SJCRH30 (cell line): ENCODE measurements around the gene ADPRS. TPM values are rescaled to one million over a fixed set of nuclear protein-coding genes. Genes with fewer than 3 reads are reported as not detected.

Experiments used
- DNase-seq, 2 experiments: peaks; one replicate each; pipeline ENCODE4 v3.0.0-alpha.2; 2015 to 2020
- H3K27ac ChIP-seq: fragments of 250-450 bp; sonication (Bioruptor Pico); 2 replicates; pipeline ENCODE4 v1.5.1; 2020; ENCODE audit warnings: mild to moderate bottlenecking, moderate library complexity
- H3K27me3 ChIP-seq: fragments of 250-450 bp; sonication (Bioruptor Pico); 2 replicates; pipeline ENCODE4 v1.5.1; 2020; ENCODE audit warnings: mild to moderate bottlenecking, moderate library complexity
- H3K36me3 ChIP-seq: fragments of 250-450 bp; sonication (Bioruptor Pico); 2 replicates; pipeline ENCODE4 v1.5.1; 2020; ENCODE audit warnings: mild to moderate bottlenecking, moderate library complexity
- H3K4me1 ChIP-seq: fragments of 250-450 bp; sonication (Bioruptor Pico); 2 replicates; pipeline ENCODE4 v1.5.1; 2020; ENCODE audit warnings: mild to moderate bottlenecking, moderate library complexity
- H3K4me3 ChIP-seq: fragments of 250-450 bp; sonication (Bioruptor Pico); 2 replicates; pipeline ENCODE4 v1.5.1; 2020; ENCODE audit warnings: mild to moderate bottlenecking, moderate library complexity
- H3K9me3 ChIP-seq: fragments of 250-450 bp; sonication (Bioruptor Pico); replicated peaks from 2 replicates; pipeline ENCODE4 v1.5.1; 2020; ENCODE audit warnings: mild to moderate bottlenecking, moderate library complexity
- total RNA-seq: library from RNA; depleted of rRNA; stranded (reverse); fragments of >200 nt; shearing (Covaris generic); gene quantifications from 2 replicates; pipeline ENCODE4 v1.2.3, GENCODE V29; 2014

The ADPRS gene
- total RNA-seq, 1 experiment from 2014 or later = 26.7 TPM

DNA sequence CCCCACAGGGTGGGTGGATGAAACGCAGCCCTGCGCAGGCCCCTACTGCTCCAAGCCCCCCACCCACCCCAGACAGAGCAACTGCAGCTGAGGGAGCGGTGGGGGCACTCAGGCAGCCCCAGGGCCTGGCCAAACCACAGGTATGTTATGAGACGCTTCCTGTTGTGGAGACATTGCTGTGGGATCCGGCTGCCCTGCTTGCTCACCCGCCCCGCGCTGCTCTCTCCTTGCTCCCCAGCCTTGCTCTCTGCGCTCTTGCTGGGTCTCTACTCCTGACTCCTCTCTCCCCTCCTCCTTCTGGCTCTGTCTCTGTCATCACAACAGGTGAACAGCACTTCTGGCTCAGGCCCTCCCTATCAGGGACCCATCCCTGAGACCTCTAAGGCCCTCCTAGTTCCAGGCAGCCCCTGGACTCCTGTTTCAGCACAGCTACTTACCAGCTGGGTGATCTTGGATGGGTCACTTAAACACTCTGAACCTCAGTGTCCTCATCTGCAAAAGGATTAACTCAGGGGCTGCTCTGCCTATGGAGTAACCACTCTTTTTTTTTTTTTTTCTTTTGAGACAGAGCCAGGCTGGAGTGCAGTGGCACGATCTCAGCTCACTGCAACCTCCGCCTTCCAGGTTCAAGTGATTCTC, 20.5 kb downstream of the ADPRS start:
- peaks cover 34% of the 10 kb centered on the region for H3K4me1 ChIP-seq
- H3K36me3 ChIP-seq = no peaks in the 10 kb centered on the region
- no peaks in the 10 kb centered on the region for H3K27me3 ChIP-seq
- peak overlapping the region; percentile 84 for H3K27ac ChIP-seq
- H3K4me3 ChIP-seq = peak overlapping the region; percentile 18
- peak; percentile 90 to 91 for DNase-seq
- no peaks in the 10 kb centered on the region for H3K9me3 ChIP-seq

DNA sequence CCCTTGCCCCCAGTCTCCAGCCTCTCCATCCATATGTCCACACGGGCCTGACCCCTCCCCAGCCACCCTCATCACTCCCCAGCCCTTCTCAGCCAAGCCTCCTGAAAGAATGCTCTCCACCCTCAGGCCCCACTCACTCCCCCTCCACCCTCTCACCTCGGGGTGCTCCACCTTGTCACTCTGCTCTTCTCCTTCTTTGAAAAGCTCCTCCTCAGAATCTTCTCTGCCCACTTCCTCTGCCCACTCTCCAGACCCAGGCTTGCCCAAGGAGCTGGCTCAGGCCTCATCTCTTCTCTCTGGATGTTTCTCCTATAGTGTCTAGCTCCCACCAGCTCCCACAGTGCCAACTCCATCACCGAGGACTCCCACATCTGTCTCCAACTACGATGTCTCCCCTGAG, 22.5 kb downstream of the ADPRS start:
- Histone ChIP-seq H3K9me3 (no peaks in the 10 kb centered on the region), H3K27me3 (no peaks in the 10 kb centered on the region), H3K27ac (no peak overlapping the region), H3K36me3 (no peaks in the 10 kb centered on the region), H3K4me3 (no peak overlapping the region), H3K4me1 (peaks cover 51% of the 10 kb centered on the region)
- DNase-seq = no peak

GRCh38 chr1:36112823-36113222, 24.1 kb downstream of the ADPRS start:
- Histone ChIP-seq H3K4me1 (peaks cover 52% of the 10 kb centered on the region), H3K27ac (no peak overlapping the region), H3K27me3 (no peaks in the 10 kb centered on the region), H3K4me3 (no peak overlapping the region), H3K9me3 (no peaks in the 10 kb centered on the region), H3K36me3 (no peaks in the 10 kb centered on the region)
- no peak for DNase-seq

- Histone ChIP-seq H3K27me3 (no peaks in the 10 kb centered on the region), H3K4me1 (peaks cover 55% of the 10 kb centered on the region), H3K9me3 (no peaks in the 10 kb centered on the region), H3K36me3 (no peaks in the 10 kb centered on the region), H3K4me3 (no peak overlapping the region), H3K27ac (peak overlapping the region; percentile 56; the same call in 1 of the 2 replicates)
- DNase-seq = no peak
Measured at GRCh38 chr1:36114371-36114770, 25.7 kb downstream of the ADPRS start.

GRCh38 chr1:36115200-36115669, 26.5 kb downstream of the ADPRS start:
- H3K9me3 ChIP-seq = no peaks in the 10 kb centered on the region
- no peaks in the 10 kb centered on the region for H3K36me3 ChIP-seq
- DNase-seq = peak; percentile 78 to 83
- H3K27ac ChIP-seq = peak overlapping the region; percentile 56
- peaks cover 57% of the 10 kb centered on the region for H3K4me1 ChIP-seq
- no peaks in the 10 kb centered on the region for H3K27me3 ChIP-seq
- peak overlapping the region; percentile 44 for H3K4me3 ChIP-seq

DNA sequence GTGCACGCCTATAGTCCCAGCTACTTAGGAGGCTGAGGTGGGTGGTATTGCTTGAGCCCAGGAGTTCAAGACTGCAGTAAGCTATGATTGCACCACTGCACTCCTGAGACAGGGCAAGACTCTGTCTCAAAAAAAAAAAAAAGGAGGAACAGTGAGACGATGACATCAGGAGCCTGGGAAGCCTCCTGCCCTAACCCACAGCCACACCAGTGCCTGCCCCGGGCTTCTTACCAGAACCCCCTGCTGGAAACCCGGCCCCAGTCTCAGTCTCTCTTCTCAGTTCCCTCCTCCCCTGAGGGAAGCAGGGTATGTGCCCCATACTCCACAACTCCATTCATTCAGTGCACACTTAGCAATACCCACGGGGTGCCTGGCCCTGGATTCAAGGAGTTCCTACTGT, 27.2 kb downstream of the ADPRS start:
- H3K4me1 ChIP-seq = peaks cover 55% of the 10 kb centered on the region
- H3K4me3 ChIP-seq = no peak overlapping the region
- H3K36me3 ChIP-seq = no peaks in the 10 kb centered on the region
- H3K27ac ChIP-seq = peak overlapping the region; percentile 56
- no peaks in the 10 kb centered on the region for H3K27me3 ChIP-seq
- peak in 1 of 2 experiments; percentile 40 for DNase-seq
- no peaks in the 10 kb centered on the region for H3K9me3 ChIP-seq

DNA sequence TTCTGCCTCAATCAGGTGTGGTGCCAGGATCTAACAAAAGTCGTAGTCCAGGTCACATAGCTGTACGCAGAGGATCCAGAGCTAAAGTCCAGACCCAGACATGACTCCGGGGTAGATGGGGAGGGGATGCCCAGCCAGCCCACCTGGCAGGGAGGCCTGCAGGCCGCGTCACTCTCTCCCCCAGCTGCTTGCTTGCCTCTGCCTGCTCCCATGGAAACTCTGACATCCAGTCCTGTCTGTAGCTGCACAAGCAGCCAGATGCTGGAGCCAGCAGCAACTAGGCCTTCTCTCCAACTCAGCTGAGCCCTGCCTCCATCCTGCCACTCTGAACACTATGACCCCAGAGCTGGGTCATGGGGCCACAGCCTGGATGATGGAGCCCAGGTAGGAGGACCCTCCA, 28.2 kb downstream of the ADPRS start:
- Histone ChIP-seq H3K27ac (peak overlapping the region; percentile 4; the same call in 1 of the 2 replicates), H3K27me3 (no peaks in the 10 kb centered on the region), H3K4me3 (no peak overlapping the region), H3K4me1 (peaks cover 55% of the 10 kb centered on the region), H3K36me3 (no peaks in the 10 kb centered on the region), H3K9me3 (no peaks in the 10 kb centered on the region)
- DNase-seq = peak; percentile 60 to 61

DNA sequence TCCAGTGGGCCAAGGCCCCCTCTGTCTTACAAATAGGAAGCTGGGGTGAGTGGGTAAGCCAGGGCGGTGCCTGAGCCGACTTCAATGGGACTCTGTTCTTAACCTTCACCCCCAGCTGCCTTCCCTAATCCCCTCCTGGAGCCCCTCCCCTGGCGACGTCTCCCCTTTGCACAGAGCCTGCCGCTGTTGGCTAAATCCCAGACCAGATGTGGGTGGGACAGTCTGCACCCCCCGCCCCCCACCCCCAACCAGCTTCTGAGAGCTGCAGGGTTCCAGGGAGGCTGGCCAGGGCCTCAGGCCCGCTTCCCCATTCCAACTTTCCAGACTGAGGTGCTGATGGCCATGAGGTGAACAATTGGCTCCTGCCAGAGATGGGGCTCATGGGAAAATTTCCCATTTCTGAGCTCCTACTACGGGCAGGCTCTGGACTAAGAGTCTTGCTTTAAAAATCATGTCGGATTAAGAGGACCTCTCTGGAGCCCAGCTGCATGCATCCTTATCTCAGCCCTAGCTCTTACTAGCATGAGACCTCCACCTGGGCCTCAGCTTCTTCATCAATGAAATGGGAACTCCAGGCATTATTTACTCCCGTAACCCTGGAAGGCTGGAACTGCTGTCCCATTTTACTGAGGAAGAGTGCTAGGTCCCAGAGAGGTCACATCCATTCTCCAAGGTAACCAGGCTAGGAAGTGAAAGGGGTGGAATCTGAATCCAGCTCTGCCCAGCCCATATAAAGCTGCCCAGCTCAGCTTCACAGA, 29.9 kb downstream of the ADPRS start:
- Histone ChIP-seq H3K4me1 (peaks cover 69% of the 10 kb centered on the region), H3K9me3 (no peaks in the 10 kb centered on the region), H3K4me3 (no peak overlapping the region), H3K36me3 (no peaks in the 10 kb centered on the region), H3K27ac (no peak overlapping the region; the same call in 1 of the 2 replicates), H3K27me3 (no peaks in the 10 kb centered on the region)
- peak; percentile 66 to 70 for DNase-seq

DNA sequence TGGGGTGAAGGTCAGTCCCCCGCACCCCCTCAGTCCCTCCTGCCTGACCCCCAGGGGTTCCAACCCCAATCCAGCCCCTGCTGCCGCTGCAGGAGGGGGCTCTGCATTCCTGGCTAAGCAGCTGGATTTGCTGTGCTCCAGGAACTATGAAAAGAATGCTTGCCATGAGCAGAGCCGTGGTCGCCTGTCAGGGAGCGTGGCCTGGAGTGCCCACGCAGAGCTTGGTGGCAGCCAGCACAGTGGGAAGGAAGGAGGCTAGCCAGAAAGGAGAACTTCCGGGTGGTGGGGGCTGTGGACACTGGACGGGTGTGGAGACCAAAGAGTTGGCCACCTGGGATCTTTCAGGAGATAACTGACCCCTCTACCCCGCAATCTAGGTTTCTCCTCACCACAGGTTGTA, 30.8 kb downstream of the ADPRS start:
- peaks cover 3% of the 10 kb centered on the region; the same call in 1 of the 2 replicates for H3K27me3 ChIP-seq
- H3K4me3 ChIP-seq = no peak overlapping the region
- H3K4me1 ChIP-seq = peaks cover 71% of the 10 kb centered on the region
- no peak overlapping the region for H3K27ac ChIP-seq
- H3K9me3 ChIP-seq = no peaks in the 10 kb centered on the region
- DNase-seq = peak in 1 of 2 experiments; percentile 45
- H3K36me3 ChIP-seq = no peaks in the 10 kb centered on the region

DNA sequence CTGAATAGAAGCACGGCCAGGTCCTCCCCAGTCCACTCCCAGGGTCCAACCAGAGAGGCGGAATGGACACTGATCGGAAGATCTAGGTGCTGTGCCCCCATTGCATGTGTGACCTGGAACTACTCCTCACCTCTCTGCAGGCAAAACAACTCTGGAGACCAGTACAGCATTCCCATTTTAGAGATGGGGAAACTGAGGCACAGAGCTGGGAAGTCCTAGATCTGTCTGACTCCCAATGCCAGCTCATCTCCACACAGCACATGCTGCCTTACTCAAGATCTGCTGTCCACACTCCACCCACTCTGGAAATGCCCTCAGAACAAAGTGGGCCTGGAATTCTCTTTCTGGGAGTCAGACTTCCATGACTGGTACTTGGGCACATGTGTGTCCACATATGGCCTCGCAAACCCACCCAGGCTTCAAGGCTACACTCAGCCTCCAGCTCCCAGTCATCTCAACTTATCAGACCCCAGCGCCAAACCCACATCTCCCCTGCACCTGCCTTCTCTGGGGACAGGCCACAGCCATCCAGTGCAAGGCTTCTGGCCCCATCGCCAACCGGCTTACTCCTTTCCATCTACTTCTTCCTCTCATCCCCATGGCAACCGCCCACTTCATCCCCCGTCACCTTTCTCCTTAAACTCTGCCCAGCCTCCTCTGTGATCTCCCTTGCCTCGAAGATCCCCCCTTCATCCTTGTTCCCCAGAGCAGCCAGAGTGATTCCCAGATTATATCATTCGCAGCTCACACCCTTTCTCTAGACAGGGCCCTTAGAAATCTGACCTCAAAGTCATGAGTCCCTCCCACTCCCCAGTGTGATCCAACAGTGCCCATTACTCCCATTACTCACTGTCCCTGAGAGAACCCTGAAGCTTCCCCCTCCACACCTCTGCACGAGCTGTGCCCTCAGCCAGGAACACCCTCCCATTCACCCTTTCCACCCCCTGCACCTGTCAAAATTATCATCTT, 33.7 kb downstream of the ADPRS start:
- no peak for DNase-seq
- Histone ChIP-seq H3K27me3 (peaks cover 3% of the 10 kb centered on the region; the same call in 1 of the 2 replicates), H3K4me1 (peaks cover 50% of the 10 kb centered on the region), H3K9me3 (no peaks in the 10 kb centered on the region), H3K4me3 (no peak overlapping the region), H3K36me3 (no peaks in the 10 kb centered on the region), H3K27ac (no peak overlapping the region)

- Histone ChIP-seq H3K36me3 (no peaks in the 10 kb centered on the region), H3K27ac (no peak overlapping the region), H3K9me3 (no peaks in the 10 kb centered on the region), H3K27me3 (peaks cover 3% of the 10 kb centered on the region; the same call in 1 of the 2 replicates), H3K4me3 (no peak overlapping the region), H3K4me1 (peaks cover 53% of the 10 kb centered on the region)
- no peak for DNase-seq
Measured at GRCh38 chr1:36123356-36123755, 34.7 kb downstream of the ADPRS start.

GRCh38 chr1:36124404-36125128, 35.9 kb downstream of the ADPRS start:
- no peaks in the 10 kb centered on the region for H3K36me3 ChIP-seq
- H3K4me1 ChIP-seq = peaks cover 44% of the 10 kb centered on the region
- no peak overlapping the region for H3K4me3 ChIP-seq
- no peaks in the 10 kb centered on the region for H3K9me3 ChIP-seq
- H3K27ac ChIP-seq = no peak overlapping the region
- no peak for DNase-seq
- H3K27me3 ChIP-seq = peaks cover 3% of the 10 kb centered on the region; the same call in 1 of the 2 replicates

GRCh38 chr1:36125129-36125991, 36.7 kb downstream of the ADPRS start, which contains the start of gene COL8A2:
TSS of gene COL8A2 (minus strand) at chr1:36125222. CDS start at chr1:36100242, 24,980 bp downstream.
- H3K4me1 ChIP-seq = peaks cover 37% of the 10 kb centered on the region
- H3K36me3 ChIP-seq = no peaks in the 10 kb centered on the region
- no peaks in the 10 kb centered on the region for H3K9me3 ChIP-seq
- no peak within 1 kb of the TSS for H3K27ac ChIP-seq
- peaks cover 3% of the 10 kb centered on the region; the same call in 1 of the 2 replicates for H3K27me3 ChIP-seq
- H3K4me3 ChIP-seq = no peak within 1 kb of the TSS
- no peak for DNase-seq
